Measurements from ENCODE around the gene RFT1.

DNA sequence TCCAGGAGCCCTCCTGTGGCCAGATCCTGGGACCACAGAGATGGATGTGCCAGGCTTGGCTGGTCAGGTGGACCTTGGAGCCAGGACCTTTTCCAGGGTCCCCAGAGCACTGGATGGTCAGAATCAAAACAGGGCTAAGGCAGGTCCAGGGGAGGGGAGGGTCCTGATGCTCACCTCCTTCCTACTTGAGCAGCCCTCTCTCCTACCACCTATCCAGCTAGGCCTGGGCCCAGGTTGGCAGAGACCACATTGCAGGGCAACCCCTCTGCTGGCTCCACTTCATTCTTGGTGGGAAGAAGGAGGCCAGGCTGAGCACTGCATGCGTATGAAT lies 55.9 kb downstream of the RFT1 start:
- TF ChIP-seq, protein P1, sequence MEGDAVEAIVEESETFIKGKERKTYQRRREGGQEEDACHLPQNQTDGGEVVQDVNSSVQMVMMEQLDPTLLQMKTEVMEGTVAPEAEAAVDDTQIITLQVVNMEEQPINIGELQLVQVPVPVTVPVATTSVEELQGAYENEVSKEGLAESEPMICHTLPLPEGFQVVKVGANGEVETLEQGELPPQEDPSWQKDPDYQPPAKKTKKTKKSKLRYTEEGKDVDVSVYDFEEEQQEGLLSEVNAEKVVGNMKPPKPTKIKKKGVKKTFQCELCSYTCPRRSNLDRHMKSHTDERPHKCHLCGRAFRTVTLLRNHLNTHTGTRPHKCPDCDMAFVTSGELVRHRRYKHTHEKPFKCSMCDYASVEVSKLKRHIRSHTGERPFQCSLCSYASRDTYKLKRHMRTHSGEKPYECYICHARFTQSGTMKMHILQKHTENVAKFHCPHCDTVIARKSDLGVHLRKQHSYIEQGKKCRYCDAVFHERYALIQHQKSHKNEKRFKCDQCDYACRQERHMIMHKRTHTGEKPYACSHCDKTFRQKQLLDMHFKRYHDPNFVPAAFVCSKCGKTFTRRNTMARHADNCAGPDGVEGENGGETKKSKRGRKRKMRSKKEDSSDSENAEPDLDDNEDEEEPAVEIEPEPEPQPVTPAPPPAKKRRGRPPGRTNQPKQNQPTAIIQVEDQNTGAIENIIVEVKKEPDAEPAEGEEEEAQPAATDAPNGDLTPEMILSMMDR (IDR thresholded peaks at IDR 0.05) = no peak
- no peak for TF ChIP-seq POLR2A (IDR thresholded peaks at IDR 0.05)

Measured in esophagus squamous epithelium (tissue), 4 donors.